Kidney epithelial cell (primary cell): ENCODE results near the gene SETBP1. TPM values are rescaled to one million over a fixed set of nuclear protein-coding genes. Genes with fewer than 3 reads are reported as not detected.

Source experiments
- DNase-seq: peaks from one replicate; pipeline ENCODE4 v3.0.0-alpha.2; 2010; ENCODE audit warnings: low read depth
- H3K27me3 ChIP-seq: 2 replicates; pipeline ENCODE4 v1.6.0; 2011; ENCODE audit warnings: low read length; ENCODE audit not compliant: control insufficient read depth, insufficient read depth
- H3K36me3 ChIP-seq: 2 replicates; pipeline ENCODE4 v1.5.1; 2011; ENCODE audit warnings: low read length; ENCODE audit not compliant: control insufficient read depth, insufficient read depth
- H3K4me3 ChIP-seq: 2 replicates; pipeline ENCODE4 v1.5.1; 2011; ENCODE audit warnings: low read depth, mild to moderate bottlenecking, control low read depth, low read length
- total RNA-seq: library from RNA; depleted of rRNA; stranded (reverse); fragments of >200 nt; gene quantifications from 2 replicates; pipeline ENCODE4 v1.2.3, GENCODE V29; 2015
- TF ChIP-seq, protein P1 (sequence below): IDR thresholded peaks from 2 replicates; pipeline ENCODE4 v1.5.1; 2011; ENCODE audit warnings: mild to moderate bottlenecking, moderate library complexity, low read length, control low read depth, inconsistent platforms; ENCODE audit not compliant: insufficient read depth, poor library complexity, severe bottlenecking

Gene SETBP1
- total RNA-seq, 1 donor from 2014 or later, result 2.9 TPM

- Histone ChIP-seq H3K36me3 (no peaks in the 10 kb centered on the region), H3K27me3 (no peaks in the 10 kb centered on the region), H3K4me3 (no peak overlapping the region)
- TF ChIP-seq, protein P1, sequence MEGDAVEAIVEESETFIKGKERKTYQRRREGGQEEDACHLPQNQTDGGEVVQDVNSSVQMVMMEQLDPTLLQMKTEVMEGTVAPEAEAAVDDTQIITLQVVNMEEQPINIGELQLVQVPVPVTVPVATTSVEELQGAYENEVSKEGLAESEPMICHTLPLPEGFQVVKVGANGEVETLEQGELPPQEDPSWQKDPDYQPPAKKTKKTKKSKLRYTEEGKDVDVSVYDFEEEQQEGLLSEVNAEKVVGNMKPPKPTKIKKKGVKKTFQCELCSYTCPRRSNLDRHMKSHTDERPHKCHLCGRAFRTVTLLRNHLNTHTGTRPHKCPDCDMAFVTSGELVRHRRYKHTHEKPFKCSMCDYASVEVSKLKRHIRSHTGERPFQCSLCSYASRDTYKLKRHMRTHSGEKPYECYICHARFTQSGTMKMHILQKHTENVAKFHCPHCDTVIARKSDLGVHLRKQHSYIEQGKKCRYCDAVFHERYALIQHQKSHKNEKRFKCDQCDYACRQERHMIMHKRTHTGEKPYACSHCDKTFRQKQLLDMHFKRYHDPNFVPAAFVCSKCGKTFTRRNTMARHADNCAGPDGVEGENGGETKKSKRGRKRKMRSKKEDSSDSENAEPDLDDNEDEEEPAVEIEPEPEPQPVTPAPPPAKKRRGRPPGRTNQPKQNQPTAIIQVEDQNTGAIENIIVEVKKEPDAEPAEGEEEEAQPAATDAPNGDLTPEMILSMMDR, result no peak
- DNase-seq, result no peak
Measured at GRCh38 chr18:45049578-45050319, 369.1 kb downstream of the SETBP1 start.

GRCh38 chr18:45050712-45051601 lies 370.3 kb downstream of the SETBP1 start:
- TF ChIP-seq, protein P1, result no peak
- Histone ChIP-seq H3K36me3 (no peaks in the 10 kb centered on the region), H3K4me3 (no peak overlapping the region), H3K27me3 (no peaks in the 10 kb centered on the region)
- peak; percentile 48 for DNase-seq

DNA sequence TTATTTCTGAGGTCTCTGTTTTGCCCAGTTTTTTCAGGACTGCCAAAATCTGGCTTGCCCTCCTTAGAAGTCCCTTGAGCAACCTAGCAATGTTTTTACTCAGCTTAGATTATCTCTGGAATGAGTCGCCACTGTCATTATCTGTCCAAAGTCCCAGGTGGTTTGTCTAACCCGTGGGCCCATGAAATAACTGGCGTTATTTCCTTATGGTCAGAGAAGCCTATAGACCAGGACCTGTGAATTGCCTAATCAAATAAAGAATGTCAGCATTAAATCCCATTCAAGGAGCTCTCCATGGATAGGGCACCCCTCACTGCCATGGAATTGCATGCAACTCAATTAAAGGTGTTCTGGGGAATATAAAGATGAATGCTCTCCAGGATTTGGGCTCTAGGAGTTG lies 373.9 kb downstream of the SETBP1 start:
- no peak overlapping the region for H3K4me3 ChIP-seq
- TF ChIP-seq, protein P1, result no peak
- H3K27me3 ChIP-seq, result no peaks in the 10 kb centered on the region
- no peak for DNase-seq
- no peaks in the 10 kb centered on the region for H3K36me3 ChIP-seq

GRCh38 chr18:45055811-45056210 lies 375.1 kb downstream of the SETBP1 start:
- H3K4me3 ChIP-seq, result no peak overlapping the region
- no peak for DNase-seq
- no peaks in the 10 kb centered on the region for H3K27me3 ChIP-seq
- no peaks in the 10 kb centered on the region for H3K36me3 ChIP-seq
- TF ChIP-seq, protein P1, result no peak

DNA sequence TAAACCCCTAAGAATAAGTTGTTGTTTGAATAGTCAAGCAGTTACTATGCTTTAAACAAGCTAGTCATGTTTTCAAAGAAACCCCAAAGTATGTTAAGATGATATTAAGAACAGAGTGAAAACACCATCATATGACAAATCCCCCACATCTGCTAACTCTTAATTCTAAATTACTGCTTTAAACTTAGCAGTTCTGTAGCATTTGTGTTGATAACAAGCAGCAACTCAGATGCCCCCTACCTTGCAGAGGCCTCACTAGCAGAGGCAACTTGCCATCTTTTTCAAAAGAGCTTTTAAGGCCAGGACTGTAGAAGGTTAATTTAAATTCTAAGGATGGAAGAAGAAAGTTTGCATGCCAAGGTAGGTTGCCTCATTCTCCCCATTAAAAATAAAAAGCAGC lies 376.2 kb downstream of the SETBP1 start:
- no peak for DNase-seq
- Histone ChIP-seq H3K36me3 (no peaks in the 10 kb centered on the region), H3K27me3 (no peaks in the 10 kb centered on the region), H3K4me3 (no peak overlapping the region)
- TF ChIP-seq, protein P1, result no peak
